ENCODE results near the gene VPS37B. TPM values are rescaled to one million over a fixed set of nuclear protein-coding genes. Genes with fewer than 3 reads are reported as not detected.

Gene VPS37B
- total and polyA plus RNA-seq, 10 of the 15 experiments (the other 5 are each of a cell fraction or from before 2014, with no cell fraction given): 0.66 to 68.6 (median 39.6) TPM

DNA sequence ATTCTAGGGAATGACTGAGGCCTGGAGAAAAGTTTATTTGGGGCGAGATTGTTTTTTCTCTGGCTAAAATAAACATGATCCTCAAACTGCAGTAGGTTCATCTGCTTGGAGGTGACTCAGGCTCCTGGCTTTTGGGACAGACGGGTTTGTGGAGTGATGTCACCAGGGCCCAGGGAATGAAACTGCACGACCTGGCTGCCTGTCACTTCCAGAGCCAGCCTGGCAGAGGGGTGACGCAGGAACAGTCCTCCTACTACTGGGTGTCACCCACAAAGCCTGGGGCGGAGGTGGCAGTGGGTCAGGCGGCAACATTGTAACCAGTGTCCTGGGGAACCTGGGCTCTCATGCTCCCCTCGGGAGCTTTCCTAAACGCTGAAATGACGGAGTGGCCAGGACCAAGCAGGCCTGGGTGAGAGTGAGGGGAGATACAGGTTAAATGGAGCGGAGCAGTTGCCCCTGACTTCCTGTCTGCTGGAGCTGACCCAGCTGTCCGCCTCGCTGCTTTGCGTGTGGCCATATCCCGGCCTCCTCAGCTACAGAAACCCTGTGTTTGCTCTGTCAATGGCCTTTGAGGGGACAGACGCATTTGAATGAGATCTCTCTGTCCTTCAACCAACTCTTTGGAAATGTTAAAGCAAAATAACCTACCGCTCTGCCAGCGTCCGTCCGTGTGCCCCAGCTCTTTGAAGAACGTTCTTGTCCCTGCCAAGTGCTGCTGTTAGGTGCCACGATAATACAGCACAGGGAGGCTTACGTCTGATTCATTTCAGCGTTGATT lies 54.2 kb downstream of the VPS37B start:
- RAD21 ChIA-PET (ENCODE audit: unreplicated experiment): no interaction called here
- intact Hi-C loops (cut with micrococcal nuclease; ENCODE audit: unreplicated experiment): no loop called here
- in situ Hi-C loops (cut with MboI): no loop called here
- no peaks in the 10 kb centered on the region for H3K27me3 ChIP-seq (replicated peaks in 1 of 2; ENCODE audit: control insufficient read depth in 2 of 2, insufficient read depth in 2 of 2, low read length in 1 of 2)
- no peaks in the 10 kb centered on the region for H3K9me3 ChIP-seq (replicated peaks; ENCODE audit: control insufficient read depth, insufficient read depth, low read length)
- H3K4me3 ChIP-seq: no peak overlapping the region
- WGBS (ENCODE audit: insufficient coverage, insufficient replicate concordance, low lambda C conversion rate, missing lambda C conversion rate): 56% methylated on average over 23 of the region's 23 CpGs
- no TSS peak for BruUV-seq (replicated peaks)
- H3K79me2 ChIP-seq (ENCODE audit: control insufficient read depth, insufficient read depth, low read length): no peaks in the 10 kb centered on the region
- SMC1A ChIA-PET (ENCODE audit: uncharacterized antibody, unreplicated experiment): interaction anchor here (1.8 kb wide), 1 partner anchor 48 kb away, joined by 3 read pairs; no protein-coding TSS in a partner anchor
- ATAC-seq: no peak
- no peaks in the 10 kb centered on the region; a peak in 1 of 4 replicates for H3K36me3 ChIP-seq (ENCODE audit: control insufficient read depth in 2 of 2, insufficient read depth in 2 of 2, low read length in 1 of 2)
- POLR2A ChIA-PET: no interaction called here
- no peak for DNase-seq (ENCODE audit: low read depth, low spot score)
- no peak overlapping the region for H3K4me2 ChIP-seq (ENCODE audit: control insufficient read depth, insufficient read depth)
- H3K27ac ChIP-seq (ENCODE audit: control insufficient read depth, insufficient read depth): no peak overlapping the region
- no peak overlapping the region for H2AFZ ChIP-seq (ENCODE audit: control insufficient read depth, low read depth, low read length)
- no peak for TF ChIP-seq KAT2A (conservative IDR thresholded peaks at IDR 0.05; ENCODE audit: control insufficient read depth, low read depth, low read length)
- no peak for TF ChIP-seq FOS (IDR thresholded peaks at IDR 0.05; ENCODE audit: borderline replicate concordance, extremely low read depth, insufficient read length)
- TF ChIP-seq BMI1 (IDR thresholded peaks at IDR 0.05; ENCODE audit: borderline replicate concordance): no peak
- no peaks in the 10 kb centered on the region; the same call in 1 of the 2 replicates for H4K20me1 ChIP-seq (ENCODE audit: control insufficient read depth, insufficient read depth)
- H3K4me1 ChIP-seq (ENCODE audit: control insufficient read depth, insufficient read depth, low read length): peaks cover 3% of the 10 kb centered on the region
- FAIRE-seq: no peak
- H3K9ac ChIP-seq (ENCODE audit: control insufficient read depth, insufficient read depth, low read length): no peak overlapping the region
- CTCF ChIA-PET: interaction anchor here (1.2 to 1.3 kb wide), 2 partner anchors 19 to 48 kb away, joined by 4 to 5 read pairs; no protein-coding TSS in a partner anchor

DNA sequence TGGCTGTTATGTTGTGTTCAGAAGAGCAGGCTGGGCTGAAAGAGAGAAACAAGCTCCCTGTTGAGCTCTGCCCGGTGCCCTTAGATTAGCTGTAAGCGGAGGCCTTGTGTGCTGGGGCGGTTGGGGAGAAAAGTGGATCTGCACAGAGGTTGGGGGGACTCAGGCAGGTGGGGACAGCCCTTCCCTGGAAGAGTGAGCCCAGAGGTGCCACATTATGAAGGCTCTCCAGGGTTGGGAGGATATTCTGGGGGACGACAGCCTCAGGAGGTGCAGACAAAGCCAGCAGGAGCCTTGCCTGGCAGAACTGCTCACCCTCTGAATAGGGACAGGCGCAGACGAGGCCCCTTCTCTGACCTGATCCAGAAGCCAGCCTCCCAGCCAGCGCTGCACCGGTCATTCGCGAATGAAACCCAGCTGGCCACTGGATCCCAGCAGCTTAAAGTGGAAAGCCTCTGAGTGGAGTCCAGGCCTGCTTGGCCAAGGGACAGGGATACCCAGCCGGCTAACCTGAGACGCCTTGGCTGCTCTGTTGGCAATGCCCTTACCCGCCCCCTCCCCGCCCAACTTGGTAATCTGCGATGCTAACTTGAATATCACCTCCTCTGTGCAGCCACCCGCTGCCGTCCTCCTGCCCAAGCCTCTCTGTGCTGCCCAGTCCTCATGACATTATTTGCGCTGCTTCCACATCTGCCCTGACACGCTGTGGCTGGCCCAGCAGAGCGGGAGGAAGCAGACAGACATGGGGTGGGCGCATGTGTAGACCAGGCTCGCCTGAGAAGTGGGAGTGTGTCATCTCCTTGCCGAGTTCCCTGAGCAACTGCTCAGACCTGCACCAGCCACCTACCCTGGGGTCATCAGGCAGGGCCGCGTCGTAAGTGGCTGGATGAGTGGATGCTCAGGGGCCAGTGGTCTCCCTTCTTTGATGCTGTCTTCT lies 55.1 kb downstream of the VPS37B start:
- no peak overlapping the region for H3K4me3 ChIP-seq
- ATAC-seq (no peak), FAIRE-seq (no peak), DNase-seq (ENCODE audit: low read depth, low spot score) (no peak)
- no TSS peak for BruUV-seq (replicated peaks)
- H3K36me3 ChIP-seq (ENCODE audit: control insufficient read depth in 2 of 2, insufficient read depth in 2 of 2, low read length in 1 of 2): no peaks in the 10 kb centered on the region; a peak in 1 of 4 replicates
- 74% methylated on average over 26 of the region's 26 CpGs for WGBS (ENCODE audit: insufficient coverage, insufficient replicate concordance, low lambda C conversion rate, missing lambda C conversion rate)
- no peak overlapping the region for H2AFZ ChIP-seq (ENCODE audit: control insufficient read depth, low read depth, low read length)
- in situ Hi-C loops (cut with MboI): no loop called here
- RAD21 ChIA-PET (ENCODE audit: unreplicated experiment): no interaction called here
- H3K9ac ChIP-seq (ENCODE audit: control insufficient read depth, insufficient read depth, low read length): no peak overlapping the region
- POLR2A ChIA-PET: no interaction called here
- TF ChIP-seq, protein P1, sequence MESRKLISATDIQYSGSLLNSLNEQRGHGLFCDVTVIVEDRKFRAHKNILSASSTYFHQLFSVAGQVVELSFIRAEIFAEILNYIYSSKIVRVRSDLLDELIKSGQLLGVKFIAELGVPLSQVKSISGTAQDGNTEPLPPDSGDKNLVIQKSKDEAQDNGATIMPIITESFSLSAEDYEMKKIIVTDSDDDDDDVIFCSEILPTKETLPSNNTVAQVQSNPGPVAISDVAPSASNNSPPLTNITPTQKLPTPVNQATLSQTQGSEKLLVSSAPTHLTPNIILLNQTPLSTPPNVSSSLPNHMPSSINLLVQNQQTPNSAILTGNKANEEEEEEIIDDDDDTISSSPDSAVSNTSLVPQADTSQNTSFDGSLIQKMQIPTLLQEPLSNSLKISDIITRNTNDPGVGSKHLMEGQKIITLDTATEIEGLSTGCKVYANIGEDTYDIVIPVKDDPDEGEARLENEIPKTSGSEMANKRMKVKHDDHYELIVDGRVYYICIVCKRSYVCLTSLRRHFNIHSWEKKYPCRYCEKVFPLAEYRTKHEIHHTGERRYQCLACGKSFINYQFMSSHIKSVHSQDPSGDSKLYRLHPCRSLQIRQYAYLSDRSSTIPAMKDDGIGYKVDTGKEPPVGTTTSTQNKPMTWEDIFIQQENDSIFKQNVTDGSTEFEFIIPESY (IDR thresholded peaks at IDR 0.05): no peak
- TF ChIP-seq, protein P2, sequence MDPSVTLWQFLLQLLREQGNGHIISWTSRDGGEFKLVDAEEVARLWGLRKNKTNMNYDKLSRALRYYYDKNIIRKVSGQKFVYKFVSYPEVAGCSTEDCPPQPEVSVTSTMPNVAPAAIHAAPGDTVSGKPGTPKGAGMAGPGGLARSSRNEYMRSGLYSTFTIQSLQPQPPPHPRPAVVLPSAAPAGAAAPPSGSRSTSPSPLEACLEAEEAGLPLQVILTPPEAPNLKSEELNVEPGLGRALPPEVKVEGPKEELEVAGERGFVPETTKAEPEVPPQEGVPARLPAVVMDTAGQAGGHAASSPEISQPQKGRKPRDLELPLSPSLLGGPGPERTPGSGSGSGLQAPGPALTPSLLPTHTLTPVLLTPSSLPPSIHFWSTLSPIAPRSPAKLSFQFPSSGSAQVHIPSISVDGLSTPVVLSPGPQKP (IDR thresholded peaks at IDR 0.05; ENCODE audit: low read depth, low read length): no peak
- TF ChIP-seq HDAC2 (IDR thresholded peaks at IDR 0.05) (no peak), MTA2 (IDR thresholded peaks at IDR 0.05; ENCODE audit: low read depth) (no peak), ZSCAN29 (IDR thresholded peaks at IDR 0.05) (no peak)
- TF ChIP-seq, protein P3, sequence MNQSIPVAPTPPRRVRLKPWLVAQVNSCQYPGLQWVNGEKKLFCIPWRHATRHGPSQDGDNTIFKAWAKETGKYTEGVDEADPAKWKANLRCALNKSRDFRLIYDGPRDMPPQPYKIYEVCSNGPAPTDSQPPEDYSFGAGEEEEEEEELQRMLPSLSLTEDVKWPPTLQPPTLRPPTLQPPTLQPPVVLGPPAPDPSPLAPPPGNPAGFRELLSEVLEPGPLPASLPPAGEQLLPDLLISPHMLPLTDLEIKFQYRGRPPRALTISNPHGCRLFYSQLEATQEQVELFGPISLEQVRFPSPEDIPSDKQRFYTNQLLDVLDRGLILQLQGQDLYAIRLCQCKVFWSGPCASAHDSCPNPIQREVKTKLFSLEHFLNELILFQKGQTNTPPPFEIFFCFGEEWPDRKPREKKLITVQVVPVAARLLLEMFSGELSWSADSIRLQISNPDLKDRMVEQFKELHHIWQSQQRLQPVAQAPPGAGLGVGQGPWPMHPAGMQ (IDR thresholded peaks at IDR 0.05; ENCODE audit: borderline replicate concordance): no peak
- SMC1A ChIA-PET (ENCODE audit: uncharacterized antibody, unreplicated experiment): interaction anchor here (0.6 kb wide), 1 partner anchor 13 kb away, joined by 3 read pairs; no protein-coding TSS in a partner anchor
- CTCF ChIA-PET: interaction anchor here (1.1 to 1.3 kb wide), 2 partner anchors 20 to 47 kb away, joined by 4 read pairs; no protein-coding TSS in a partner anchor
- H3K27me3 ChIP-seq (replicated peaks in 1 of 2; ENCODE audit: control insufficient read depth in 2 of 2, insufficient read depth in 2 of 2, low read length in 1 of 2): no peaks in the 10 kb centered on the region
- no peak overlapping the region for H3K27ac ChIP-seq (ENCODE audit: control insufficient read depth, insufficient read depth)
- H4K20me1 ChIP-seq (ENCODE audit: control insufficient read depth, insufficient read depth): no peaks in the 10 kb centered on the region; the same call in 1 of the 2 replicates
- no peak overlapping the region for H3K4me2 ChIP-seq (ENCODE audit: control insufficient read depth, insufficient read depth)
- no peaks in the 10 kb centered on the region for H3K79me2 ChIP-seq (ENCODE audit: control insufficient read depth, insufficient read depth, low read length)
- no peaks in the 10 kb centered on the region for H3K9me3 ChIP-seq (replicated peaks; ENCODE audit: control insufficient read depth, insufficient read depth, low read length)
- H3K4me1 ChIP-seq (ENCODE audit: control insufficient read depth, insufficient read depth, low read length): peaks cover 3% of the 10 kb centered on the region
- intact Hi-C loops (cut with micrococcal nuclease; ENCODE audit: unreplicated experiment): no loop called here

Data from GM12878 (cell line).